GM12875 (cell line): Measurements from ENCODE around the gene EHBP1.

ENCODE experiments used
- H3K4me3 ChIP-seq: one replicate; pipeline ENCODE4 v1.5.1; 2011; ENCODE audit warnings: low read depth, low read length, control low read depth
- TF ChIP-seq, protein P1 (sequence below): IDR thresholded peaks from 2 replicates; pipeline ENCODE4 v1.5.1; 2011; ENCODE audit warnings: low read depth, mild to moderate bottlenecking, control low read depth, inconsistent platforms, low read length, moderate library complexity, borderline replicate concordance; ENCODE audit not compliant: insufficient read depth

Gene EHBP1

GRCh38 chr2:62968168-62968567 is 262.7 kb downstream of the EHBP1 start:
- H3K4me3 ChIP-seq, result no peak overlapping the region
- TF ChIP-seq, protein P1, sequence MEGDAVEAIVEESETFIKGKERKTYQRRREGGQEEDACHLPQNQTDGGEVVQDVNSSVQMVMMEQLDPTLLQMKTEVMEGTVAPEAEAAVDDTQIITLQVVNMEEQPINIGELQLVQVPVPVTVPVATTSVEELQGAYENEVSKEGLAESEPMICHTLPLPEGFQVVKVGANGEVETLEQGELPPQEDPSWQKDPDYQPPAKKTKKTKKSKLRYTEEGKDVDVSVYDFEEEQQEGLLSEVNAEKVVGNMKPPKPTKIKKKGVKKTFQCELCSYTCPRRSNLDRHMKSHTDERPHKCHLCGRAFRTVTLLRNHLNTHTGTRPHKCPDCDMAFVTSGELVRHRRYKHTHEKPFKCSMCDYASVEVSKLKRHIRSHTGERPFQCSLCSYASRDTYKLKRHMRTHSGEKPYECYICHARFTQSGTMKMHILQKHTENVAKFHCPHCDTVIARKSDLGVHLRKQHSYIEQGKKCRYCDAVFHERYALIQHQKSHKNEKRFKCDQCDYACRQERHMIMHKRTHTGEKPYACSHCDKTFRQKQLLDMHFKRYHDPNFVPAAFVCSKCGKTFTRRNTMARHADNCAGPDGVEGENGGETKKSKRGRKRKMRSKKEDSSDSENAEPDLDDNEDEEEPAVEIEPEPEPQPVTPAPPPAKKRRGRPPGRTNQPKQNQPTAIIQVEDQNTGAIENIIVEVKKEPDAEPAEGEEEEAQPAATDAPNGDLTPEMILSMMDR, result no peak

- TF ChIP-seq, protein P1, result no peak
- H3K4me3 ChIP-seq, result no peak overlapping the region
These were observed 263.2 kb downstream of the EHBP1 start for GRCh38 chr2:62968668-62969067.

DNA sequence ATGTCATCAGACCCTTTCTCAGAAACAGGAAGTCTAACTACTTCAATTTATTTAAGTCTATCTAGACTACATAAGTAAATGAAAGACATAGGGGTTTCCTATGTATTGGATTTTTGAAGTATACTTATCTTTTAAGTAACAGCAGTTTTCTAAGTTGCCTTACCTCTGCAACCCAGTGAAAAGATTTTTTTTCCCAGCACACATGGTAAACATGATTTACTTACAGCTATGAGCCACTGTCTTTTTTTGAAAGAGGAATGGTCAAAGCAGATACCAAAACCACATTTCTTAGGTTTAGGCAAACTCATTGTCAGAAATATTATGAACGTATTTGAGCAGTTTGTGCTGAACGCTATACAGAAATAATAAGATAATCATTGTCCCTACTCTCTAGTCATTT is 266.4 kb downstream of the EHBP1 start:
- H3K4me3 ChIP-seq, result no peak overlapping the region
- TF ChIP-seq, protein P1, result no peak

- TF ChIP-seq, protein P1, result no peak
- H3K4me3 ChIP-seq, result no peak overlapping the region
These were observed 267.1 kb downstream of the EHBP1 start for GRCh38 chr2:62972601-62973000.

DNA sequence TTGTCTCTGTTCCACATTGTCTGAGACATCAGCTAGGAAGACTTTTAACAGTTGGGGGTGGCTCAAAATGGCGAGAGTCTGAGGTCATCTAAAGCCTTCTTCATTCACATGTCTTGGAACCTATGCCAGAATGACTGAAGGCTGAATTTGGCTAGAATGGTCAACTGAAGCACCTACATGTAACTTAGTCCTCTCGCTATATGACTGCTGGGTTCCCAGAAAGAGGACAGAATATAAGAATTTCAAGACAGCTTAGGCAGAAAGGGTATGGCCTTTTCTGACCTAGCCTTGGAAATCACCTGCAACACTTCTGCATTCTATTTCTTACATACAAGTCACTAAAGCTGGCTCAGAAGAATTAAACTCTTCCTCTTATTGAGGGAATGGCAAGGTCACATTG is 269.5 kb downstream of the EHBP1 start:
- TF ChIP-seq, protein P1, result no peak

DNA sequence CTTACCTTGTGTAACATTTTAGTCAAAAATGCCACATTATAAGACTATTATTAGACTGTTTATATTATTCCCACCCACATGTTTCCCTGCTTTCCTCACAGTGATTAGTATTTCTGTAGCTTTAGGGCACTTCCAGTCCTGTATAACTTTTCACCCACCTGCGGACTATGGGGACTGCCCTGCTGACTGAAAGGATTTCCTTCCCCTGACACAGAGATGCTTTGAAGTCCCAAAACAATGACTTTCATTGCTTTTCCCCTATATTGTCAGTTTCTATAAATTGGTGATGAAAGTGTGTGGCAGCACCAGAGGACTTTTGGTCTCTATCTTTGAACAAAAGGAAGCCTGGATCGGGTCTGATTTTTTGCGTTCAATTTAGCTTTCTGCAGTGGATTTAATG is 286.1 kb downstream of the EHBP1 start:
- no peak overlapping the region for H3K4me3 ChIP-seq
- TF ChIP-seq, protein P1, result no peak

More for the DNA sequence above, 269.5 kb downstream of the EHBP1 start:
- H3K4me3 ChIP-seq, result no peak overlapping the region

DNA sequence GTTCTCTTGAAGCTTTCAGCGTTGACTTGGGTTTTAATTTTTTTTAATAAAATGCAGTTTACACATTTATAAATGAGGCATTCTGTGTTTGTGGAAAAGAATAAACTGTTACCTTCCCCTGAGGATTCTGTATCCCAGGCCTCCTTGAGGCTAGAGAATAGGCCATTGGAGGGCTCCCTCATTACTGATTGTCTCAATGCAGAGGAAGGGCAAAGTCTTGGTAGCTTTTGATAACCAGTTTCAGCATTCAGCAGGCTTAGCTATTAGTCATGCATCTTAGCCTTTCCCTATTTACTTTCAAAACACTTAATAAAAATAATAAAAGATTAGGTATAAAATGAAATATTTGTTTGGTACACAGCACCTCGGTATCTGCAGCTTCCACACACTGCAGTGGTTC is 287.0 kb downstream of the EHBP1 start:
- TF ChIP-seq, protein P1, result no peak
- no peak overlapping the region for H3K4me3 ChIP-seq
